Skeletal muscle cell (primary cell): ENCODE data around the gene ACAA2.

Experiments used
- DNase-seq: peaks from one replicate; pipeline ENCODE4 v3.0.0-alpha.2; 2010; ENCODE audit warnings: low read depth
- H3K4me3 ChIP-seq: 2 replicates; pipeline ENCODE4 v1.5.1; 2011; ENCODE audit warnings: low read depth, mild to moderate bottlenecking, control low read depth, low read length, moderate library complexity

ACAA2 gene, protein sequence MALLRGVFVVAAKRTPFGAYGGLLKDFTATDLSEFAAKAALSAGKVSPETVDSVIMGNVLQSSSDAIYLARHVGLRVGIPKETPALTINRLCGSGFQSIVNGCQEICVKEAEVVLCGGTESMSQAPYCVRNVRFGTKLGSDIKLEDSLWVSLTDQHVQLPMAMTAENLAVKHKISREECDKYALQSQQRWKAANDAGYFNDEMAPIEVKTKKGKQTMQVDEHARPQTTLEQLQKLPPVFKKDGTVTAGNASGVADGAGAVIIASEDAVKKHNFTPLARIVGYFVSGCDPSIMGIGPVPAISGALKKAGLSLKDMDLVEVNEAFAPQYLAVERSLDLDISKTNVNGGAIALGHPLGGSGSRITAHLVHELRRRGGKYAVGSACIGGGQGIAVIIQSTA

GRCh38 chr18:49813319-49814146 is at the start of gene ACAA2:
ACAA2 (minus strand) TSS chr18:49813533; CDS start chr18:49813484, 49 bp downstream.
- H3K4me3 ChIP-seq: peak within 1 kb of the TSS; percentile 84
- DNase-seq: peak; percentile 57

GRCh38 chr18:49862656-49863385 is 49.5 kb upstream of the ACAA2 start:
- no peak overlapping the region for H3K4me3 ChIP-seq
- DNase-seq: no peak

DNA sequence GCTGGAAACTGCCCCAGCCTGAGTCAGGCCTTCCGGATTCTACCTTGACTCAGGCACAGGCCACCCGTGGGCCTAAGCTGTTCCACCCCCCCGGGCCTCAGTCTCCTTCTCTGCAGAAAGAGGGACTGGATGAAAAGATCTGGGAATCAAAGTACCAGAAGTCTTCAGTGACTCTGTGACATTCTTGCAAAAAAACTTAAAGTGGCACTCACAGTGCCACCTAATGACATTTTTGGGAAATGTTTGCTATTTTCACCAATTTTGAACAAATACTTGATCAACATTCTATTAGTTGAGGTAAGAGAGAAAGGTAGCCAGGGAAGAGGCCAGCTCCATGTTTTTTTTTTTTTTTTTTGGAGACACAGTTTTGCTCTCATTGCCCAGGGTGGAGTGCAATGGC is 48.3 kb upstream of the ACAA2 start:
- no peak for DNase-seq
- H3K4me3 ChIP-seq: no peak overlapping the region

DNA sequence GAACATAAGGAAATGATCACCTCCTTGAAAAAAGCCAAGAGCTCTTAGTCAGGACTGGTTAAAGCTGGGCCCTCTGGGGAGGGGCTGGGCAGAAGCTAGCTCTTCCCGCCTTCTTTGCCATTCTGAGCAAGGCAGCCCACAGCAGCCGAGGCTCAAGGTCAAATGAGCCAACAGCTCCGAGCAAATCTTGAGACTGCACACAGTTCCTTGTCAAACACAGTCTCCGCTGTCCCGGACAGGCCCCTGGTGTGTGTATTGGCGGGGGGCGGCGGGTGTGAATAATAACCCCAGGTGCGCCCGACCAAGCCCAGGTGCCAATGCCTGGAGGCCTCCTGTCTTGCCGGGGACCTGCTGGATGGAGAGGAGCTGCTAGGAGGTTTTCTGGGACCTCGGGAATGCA is 46.4 kb upstream of the ACAA2 start:
- no peak for DNase-seq
- no peak overlapping the region for H3K4me3 ChIP-seq

DNA sequence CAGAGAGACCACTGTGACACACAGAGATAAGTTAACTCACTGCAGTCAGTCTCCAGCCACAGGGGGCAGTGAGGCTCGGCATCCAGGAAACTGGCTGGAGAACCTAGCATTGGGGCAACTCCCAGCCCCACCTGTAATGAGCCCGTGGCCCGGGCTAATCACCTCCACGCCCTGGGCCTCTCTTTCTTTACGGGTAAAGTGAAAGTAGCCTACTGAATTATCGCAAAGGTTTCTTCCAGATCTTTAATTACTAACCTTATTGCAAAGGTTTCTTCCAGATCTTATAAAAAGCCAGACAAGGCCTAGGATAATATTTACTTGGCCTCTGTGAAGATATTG is 45.7 kb upstream of the ACAA2 start:
- no peak overlapping the region for H3K4me3 ChIP-seq
- DNase-seq: no peak

DNA sequence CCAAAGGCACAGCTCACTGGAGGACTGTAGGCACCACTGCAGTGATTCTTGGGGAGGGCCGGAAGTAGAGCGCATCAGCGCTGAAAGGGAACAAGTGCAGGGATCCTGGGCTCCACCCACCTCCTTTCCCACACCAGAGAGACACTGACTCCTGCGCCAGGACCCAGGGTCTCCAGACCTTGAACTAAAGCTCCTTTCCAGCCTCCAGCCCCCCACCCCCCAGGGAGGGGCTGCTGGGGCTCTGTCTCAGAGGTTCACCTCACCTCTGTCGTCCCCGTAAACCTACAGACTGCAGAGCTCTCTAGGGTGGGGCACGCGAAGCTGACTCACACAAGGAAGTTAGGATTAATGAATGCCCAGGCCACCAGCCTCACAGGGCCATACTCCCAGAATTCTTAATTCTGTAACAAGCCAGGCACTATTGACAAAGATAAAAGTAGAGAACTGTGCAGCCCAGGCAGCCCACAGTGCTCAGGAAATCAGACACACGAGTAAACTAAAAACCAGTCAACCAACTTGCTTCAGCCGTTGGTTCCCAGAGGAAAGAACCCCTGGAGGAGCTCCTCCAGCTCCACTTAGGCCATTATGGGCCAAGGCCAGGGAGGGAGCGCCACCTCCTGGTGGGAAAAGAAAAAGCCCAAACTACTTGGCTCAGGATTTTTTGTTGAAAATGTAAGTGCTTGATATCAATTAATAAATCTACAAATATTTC is 45.1 kb upstream of the ACAA2 start:
- H3K4me3 ChIP-seq: no peak overlapping the region

GRCh38 chr18:49857708-49858107 is 44.4 kb upstream of the ACAA2 start:
- no peak overlapping the region for H3K4me3 ChIP-seq
- DNase-seq: no peak

More for the DNA sequence above, 45.1 kb upstream of the ACAA2 start:
- no peak for DNase-seq

DNA sequence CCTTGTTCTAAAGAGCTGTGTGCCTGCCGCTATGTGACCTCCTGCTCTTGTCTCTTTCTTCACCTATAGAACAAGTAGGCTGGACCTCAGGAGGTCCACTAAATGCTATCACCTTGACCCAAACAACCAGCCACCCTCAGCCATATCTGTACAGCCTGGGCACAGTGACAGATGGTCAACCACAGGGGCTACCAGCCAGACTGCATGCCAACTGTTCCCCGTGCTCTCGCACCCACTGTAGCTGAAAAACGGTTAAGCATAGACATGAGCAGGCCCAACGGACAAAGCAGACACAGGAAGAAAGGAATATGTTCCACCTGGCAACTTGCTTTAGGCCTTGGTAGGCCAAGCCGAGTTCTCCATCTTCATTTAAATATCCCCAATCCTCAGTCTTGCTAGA is 43.2 kb upstream of the ACAA2 start:
- H3K4me3 ChIP-seq: no peak overlapping the region
- DNase-seq: no peak

- H3K4me3 ChIP-seq: no peak overlapping the region
- no peak for DNase-seq
Observed at GRCh38 chr18:49855711-49856415, 42.5 kb upstream of the ACAA2 start.

DNA sequence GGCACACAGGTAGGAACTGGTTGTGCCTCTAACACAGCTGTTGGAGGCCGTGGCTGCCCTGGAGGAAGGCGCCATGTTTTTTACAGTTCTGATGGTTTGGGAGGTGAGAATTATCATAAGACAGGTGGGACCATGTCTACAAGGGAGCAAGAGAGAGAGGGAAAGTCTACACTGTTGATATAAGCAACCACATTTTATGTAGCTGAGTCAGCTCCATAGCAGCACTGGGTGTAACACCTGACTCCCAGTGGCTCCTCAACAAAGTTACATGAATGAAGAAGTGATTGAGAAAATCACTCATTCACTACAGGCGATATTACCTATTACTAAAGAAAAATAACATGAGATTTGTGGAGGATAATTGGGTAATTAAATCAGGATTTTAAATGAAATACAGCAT is 41.3 kb upstream of the ACAA2 start:
- DNase-seq: no peak
- no peak overlapping the region for H3K4me3 ChIP-seq

GRCh38 chr18:49853436-49853835 is 40.1 kb upstream of the ACAA2 start:
- DNase-seq: no peak
- no peak overlapping the region for H3K4me3 ChIP-seq

GRCh38 chr18:49853011-49853410 is 39.7 kb upstream of the ACAA2 start:
- DNase-seq: no peak
- H3K4me3 ChIP-seq: no peak overlapping the region

DNA sequence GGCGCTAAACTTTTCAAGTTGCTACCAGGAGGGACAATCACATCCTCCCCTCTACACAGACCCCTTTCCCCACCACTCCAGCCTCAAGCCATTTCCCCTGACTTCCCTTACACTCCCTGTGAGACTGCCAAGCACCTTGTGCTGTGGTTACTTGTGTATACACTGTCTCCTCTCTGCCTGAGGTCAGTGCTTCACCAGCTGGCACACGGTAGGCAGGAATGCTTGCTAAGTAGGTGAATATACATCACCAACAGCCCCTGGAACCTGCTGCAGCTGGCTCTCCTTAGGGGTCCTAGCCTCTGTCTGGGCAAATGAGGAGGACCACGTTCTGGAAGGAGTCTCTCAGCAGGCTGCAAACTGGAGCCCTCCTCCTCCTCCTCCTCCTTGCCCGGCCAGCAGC is 38.3 kb upstream of the ACAA2 start:
- H3K4me3 ChIP-seq: no peak overlapping the region
- no peak for DNase-seq

DNA sequence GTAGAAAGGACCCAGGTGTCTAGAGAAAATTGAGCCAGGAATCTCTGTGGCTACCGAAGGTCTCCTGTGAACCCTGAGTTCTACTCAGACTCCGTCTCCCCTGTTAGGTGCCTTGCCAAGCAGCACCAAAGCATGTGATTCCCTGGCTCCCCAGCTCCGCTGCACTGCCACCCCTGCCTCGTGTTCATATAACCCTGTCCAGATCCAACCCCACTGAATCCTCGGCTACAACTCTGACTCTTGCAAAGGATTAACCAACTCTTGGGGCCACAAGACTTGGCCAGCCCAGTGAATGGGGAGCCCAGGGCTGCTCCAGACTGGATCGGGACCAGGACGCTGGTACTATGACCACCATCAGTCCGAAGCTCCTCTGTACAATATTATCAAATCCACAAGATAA is 37.3 kb upstream of the ACAA2 start:
- no peak for DNase-seq
- no peak overlapping the region for H3K4me3 ChIP-seq

DNA sequence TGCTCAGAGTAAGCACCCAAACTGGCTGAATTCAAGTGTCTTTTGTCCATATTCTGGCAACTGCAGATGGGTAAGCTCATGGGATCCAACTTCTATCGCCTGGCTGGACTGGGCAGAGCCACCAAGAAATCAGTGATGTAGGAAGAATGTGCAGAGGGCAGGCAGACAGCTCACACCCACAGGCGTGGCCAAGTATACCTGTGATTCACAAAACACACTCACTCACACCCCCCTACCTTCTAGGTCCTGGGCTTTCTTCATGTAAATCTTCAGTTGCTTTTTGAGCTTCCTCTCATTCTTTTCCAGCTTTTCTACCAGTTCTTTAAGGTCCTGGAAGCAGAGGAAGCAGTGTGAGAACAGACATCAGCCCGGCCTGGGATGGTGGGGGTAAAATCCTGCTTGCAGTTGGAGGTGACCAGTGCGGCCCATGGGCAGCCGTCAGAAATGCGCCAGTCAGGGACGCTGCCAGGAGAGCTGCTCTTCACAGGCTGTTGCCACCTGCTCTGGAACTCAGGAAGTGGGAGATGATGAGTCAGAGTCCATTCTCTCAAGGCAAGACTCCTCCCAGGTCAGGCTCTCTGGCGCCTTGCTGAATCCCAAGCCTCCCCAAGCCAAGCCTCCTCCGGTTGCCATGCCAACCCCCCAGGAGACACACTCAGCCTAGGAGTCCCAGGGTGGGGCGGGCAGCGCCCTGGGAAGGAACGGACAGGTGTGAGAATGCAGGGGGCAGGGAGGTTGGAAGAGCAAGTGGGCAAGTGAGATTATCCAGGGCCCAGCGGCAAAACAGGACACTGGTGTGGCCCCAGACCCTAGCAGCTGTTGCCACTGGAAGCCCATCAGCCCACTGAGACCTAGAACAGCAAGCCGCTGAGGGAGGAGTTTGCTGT is 36.2 kb upstream of the ACAA2 start:
- peak; percentile 71 for DNase-seq
- no peak overlapping the region for H3K4me3 ChIP-seq

DNA sequence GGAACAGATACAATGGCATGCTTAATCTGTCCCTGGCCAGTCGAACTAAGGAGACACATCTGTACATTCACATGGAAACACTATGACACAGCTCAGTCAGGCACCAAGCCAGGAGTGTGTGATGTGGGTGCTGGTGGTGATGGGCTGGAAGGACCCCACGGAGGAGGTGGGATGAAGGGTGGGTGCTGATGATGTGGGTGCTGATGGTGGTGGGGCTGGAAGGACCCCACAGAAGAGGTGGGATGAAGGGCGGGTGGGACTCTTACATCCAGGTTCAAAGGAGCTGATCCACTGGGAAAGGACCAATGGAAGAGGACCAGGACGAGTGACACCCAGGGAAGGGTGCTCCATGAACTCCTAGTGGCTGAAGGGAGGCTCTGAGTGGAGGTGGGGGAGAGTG is 34.8 kb upstream of the ACAA2 start:
- no peak for DNase-seq
- no peak overlapping the region for H3K4me3 ChIP-seq

- no peak overlapping the region for H3K4me3 ChIP-seq
- no peak for DNase-seq
Observed at GRCh38 chr18:49847524-49847923, 34.2 kb upstream of the ACAA2 start.
